Measurements from ENCODE around the gene RAD51C. TPM values are rescaled to one million over a fixed set of nuclear protein-coding genes. Genes with fewer than 3 reads are reported as not detected.

The RAD51C gene
- total RNA-seq, 1 experiment from 2014 or later, result 63.4 TPM

DNA sequence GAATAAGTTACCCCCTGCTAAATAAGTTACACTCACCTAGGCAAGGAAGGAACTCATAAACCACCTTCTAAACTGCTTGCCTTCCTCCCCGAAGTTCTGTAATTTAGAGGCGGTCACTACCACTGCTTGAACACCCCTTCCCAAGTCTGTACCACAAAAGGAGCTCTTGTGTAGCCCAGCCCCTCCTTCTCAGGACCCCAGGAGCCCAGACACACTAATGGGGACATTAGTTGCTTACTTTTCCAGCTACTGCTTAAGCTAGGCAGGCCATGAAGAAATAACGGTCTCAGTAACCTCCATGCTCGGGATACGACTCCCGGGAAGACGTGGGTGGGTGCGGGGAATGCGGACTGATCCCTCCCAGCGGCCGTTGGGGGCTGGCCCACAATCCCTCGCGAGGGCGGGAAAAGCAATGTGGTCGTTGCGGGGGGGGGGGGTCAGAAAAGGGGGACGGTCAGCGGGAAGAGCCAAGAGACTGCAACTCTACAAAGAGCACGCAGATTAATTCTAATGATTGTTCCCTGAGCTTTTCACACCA, 632 bp upstream of the RAD51C start, which contains the start of gene TEX14:
Gene TEX14, minus strand, starts transcription at position 345 of the 538 bp plus-strand sequence. CDS start 40,044 bp downstream, outside the sequence.
- Histone ChIP-seq H3K9me3 (ENCODE audit: insufficient read depth, low read depth) (no peaks in the 10 kb centered on the region; the same call in 1 of the 2 replicates), H3K36me3 (ENCODE audit: low read depth) (no peaks in the 10 kb centered on the region), H3K4me1 (replicated peaks; ENCODE audit: insufficient read depth) (peaks cover 28% of the 10 kb centered on the region), H3K79me2 (ENCODE audit: low read depth) (peaks cover 35% of the 10 kb centered on the region), H3K27me3 (ENCODE audit: insufficient read depth, low read depth) (no peaks in the 10 kb centered on the region), H3K27ac (peak within 1 kb of the TSS; percentile 62), H2AFZ (peak within 1 kb of the TSS; percentile 100), H4K20me1 (ENCODE audit: insufficient read depth) (no peaks in the 10 kb centered on the region), H3F3A (ENCODE audit: insufficient read depth, low read depth) (peaks cover under 1% of the 10 kb centered on the region; the same call in 1 of the 2 replicates), H3K4me3 (peak within 1 kb of the TSS; percentile 59), H3K9me2 (ENCODE audit: insufficient read depth) (no peaks in the 10 kb centered on the region), H3K4me2 (peak within 1 kb of the TSS; percentile 85)
- CTCF ChIA-PET, result no interaction called here
- TF ChIP-seq EZH2 (IDR thresholded peaks at IDR 0.05; ENCODE audit: low read depth), result no peak
- TF ChIP-seq, protein P1, sequence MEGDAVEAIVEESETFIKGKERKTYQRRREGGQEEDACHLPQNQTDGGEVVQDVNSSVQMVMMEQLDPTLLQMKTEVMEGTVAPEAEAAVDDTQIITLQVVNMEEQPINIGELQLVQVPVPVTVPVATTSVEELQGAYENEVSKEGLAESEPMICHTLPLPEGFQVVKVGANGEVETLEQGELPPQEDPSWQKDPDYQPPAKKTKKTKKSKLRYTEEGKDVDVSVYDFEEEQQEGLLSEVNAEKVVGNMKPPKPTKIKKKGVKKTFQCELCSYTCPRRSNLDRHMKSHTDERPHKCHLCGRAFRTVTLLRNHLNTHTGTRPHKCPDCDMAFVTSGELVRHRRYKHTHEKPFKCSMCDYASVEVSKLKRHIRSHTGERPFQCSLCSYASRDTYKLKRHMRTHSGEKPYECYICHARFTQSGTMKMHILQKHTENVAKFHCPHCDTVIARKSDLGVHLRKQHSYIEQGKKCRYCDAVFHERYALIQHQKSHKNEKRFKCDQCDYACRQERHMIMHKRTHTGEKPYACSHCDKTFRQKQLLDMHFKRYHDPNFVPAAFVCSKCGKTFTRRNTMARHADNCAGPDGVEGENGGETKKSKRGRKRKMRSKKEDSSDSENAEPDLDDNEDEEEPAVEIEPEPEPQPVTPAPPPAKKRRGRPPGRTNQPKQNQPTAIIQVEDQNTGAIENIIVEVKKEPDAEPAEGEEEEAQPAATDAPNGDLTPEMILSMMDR (conservative IDR thresholded peaks at IDR 0.05), result no peak
- intact Hi-C loops (cut with micrococcal nuclease; ENCODE audit: unreplicated experiment), result loop anchor here (2.0 to 5.0 kb wide), 2 partner anchors 33 to 59 kb away; no protein-coding TSS in a partner anchor
- no TSS peak for BruUV-seq (replicated peaks)
- POLR2A ChIA-PET (ENCODE audit: unreplicated experiment), result interaction anchor here (0.6 to 0.8 kb wide), 2 partner anchors 22 to 739 kb away, joined by 3 to 4 read pairs; no protein-coding TSS in a partner anchor
- no peak for DNase-seq

DNA sequence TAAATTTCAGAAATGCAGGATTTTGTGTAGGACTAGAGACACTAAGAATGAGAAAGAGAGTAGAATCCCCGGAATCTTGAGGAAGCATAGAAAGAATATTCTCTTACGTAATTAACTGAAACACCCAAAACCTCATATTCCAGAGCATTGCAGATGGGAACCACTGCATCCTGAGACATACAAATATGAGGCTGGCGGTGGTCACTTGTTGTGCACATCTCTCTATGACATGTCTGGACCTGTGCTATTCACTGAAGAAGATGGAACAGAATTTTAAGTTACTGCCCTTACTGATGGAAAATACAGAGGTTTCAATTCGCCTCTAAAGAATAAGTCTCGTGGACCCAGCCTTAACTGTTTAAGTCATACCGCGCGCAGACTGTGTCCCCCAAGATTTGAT, 806 bp downstream of the RAD51C start:
- no peak for TF ChIP-seq EZH2 (IDR thresholded peaks at IDR 0.05; ENCODE audit: low read depth)
- TF ChIP-seq, protein P1 (conservative IDR thresholded peaks at IDR 0.05), result no peak
- Histone ChIP-seq H3F3A (ENCODE audit: insufficient read depth, low read depth) (no peaks in the 10 kb centered on the region; the same call in 1 of the 2 replicates), H3K4me2 (peak overlapping the region; percentile 85), H3K36me3 (ENCODE audit: low read depth) (no peaks in the 10 kb centered on the region), H4K20me1 (ENCODE audit: insufficient read depth) (no peaks in the 10 kb centered on the region), H3K4me3 (peak overlapping the region; percentile 59), H3K9me3 (ENCODE audit: insufficient read depth, low read depth) (no peaks in the 10 kb centered on the region; the same call in 1 of the 2 replicates), H3K27me3 (ENCODE audit: insufficient read depth, low read depth) (no peaks in the 10 kb centered on the region), H3K27ac (peak overlapping the region; percentile 62), H2AFZ (peak overlapping the region; percentile 100), H3K4me1 (replicated peaks; ENCODE audit: insufficient read depth) (peaks cover 24% of the 10 kb centered on the region), H3K9me2 (ENCODE audit: insufficient read depth) (no peaks in the 10 kb centered on the region), H3K79me2 (ENCODE audit: low read depth) (peaks cover 35% of the 10 kb centered on the region)
- no TSS peak for BruUV-seq (replicated peaks)
- CTCF ChIA-PET, result no interaction called here
- intact Hi-C loops (cut with micrococcal nuclease; ENCODE audit: unreplicated experiment), result loop anchor here (2.0 to 5.0 kb wide), 2 partner anchors 34 to 61 kb away; no protein-coding TSS in a partner anchor
- DNase-seq, result no peak
- POLR2A ChIA-PET (ENCODE audit: unreplicated experiment), result interaction anchor here (0.7 kb wide), 1 partner anchor 66 kb away, joined by 3 read pairs; no protein-coding TSS in a partner anchor

DNA sequence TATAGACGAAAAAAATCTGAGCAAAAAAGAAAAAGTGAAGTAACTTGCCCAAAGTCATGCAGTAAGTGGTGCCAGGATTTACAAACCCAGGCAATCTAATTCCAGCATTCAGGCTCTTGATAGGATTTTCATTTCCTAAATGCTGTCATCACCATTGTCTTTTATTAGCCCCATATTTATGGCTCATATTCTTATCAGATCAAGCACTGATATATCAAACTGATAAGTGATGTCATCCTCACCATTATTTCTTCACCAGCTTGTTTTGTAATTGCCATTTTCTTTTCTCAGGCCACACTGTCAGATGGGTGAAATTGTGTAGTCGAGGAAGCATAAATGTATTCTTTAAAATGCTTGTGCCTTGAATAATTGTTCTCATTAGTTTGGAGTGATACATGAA, 1.3 kb downstream of the RAD51C start:
- Histone ChIP-seq H3K36me3 (ENCODE audit: low read depth) (no peaks in the 10 kb centered on the region), H3K9me2 (ENCODE audit: insufficient read depth) (no peaks in the 10 kb centered on the region), H3K4me2 (peak overlapping the region; percentile 85), H3K79me2 (ENCODE audit: low read depth) (peaks cover 35% of the 10 kb centered on the region), H4K20me1 (ENCODE audit: insufficient read depth) (no peaks in the 10 kb centered on the region), H3K27me3 (ENCODE audit: insufficient read depth, low read depth) (no peaks in the 10 kb centered on the region), H3K4me3 (peak overlapping the region; percentile 59; the same call in 1 of the 2 replicates), H2AFZ (peak overlapping the region; percentile 100; the same call in 1 of the 2 replicates), H3K4me1 (replicated peaks; ENCODE audit: insufficient read depth) (peaks cover 24% of the 10 kb centered on the region), H3K27ac (no peak overlapping the region), H3F3A (ENCODE audit: insufficient read depth, low read depth) (no peaks in the 10 kb centered on the region; the same call in 1 of the 2 replicates), H3K9me3 (ENCODE audit: insufficient read depth, low read depth) (no peaks in the 10 kb centered on the region; the same call in 1 of the 2 replicates)
- intact Hi-C loops (cut with micrococcal nuclease; ENCODE audit: unreplicated experiment), result loop anchor here (2.0 to 5.0 kb wide), 2 partner anchors 35 to 61 kb away; no protein-coding TSS in a partner anchor
- ChIA-PET POLR2A (ENCODE audit: unreplicated experiment) (interaction anchor here (0.6 kb wide), 2 partner anchors 128 to 342 kb away, joined by 4 to 10 read pairs; partner anchors contain the start of gene SUPT4H1), CTCF (no interaction called here)
- BruUV-seq (replicated peaks), result no TSS peak
- no peak for TF ChIP-seq EZH2 (IDR thresholded peaks at IDR 0.05; ENCODE audit: low read depth)
- TF ChIP-seq, protein P1 (conservative IDR thresholded peaks at IDR 0.05), result no peak
- DNase-seq, result no peak

Data from PC-9 (cell line).